ENCODE data around the gene PAX6.
"Not testable (repeated sequence)": the region's sequence is repeated elsewhere in the genome, so short reads cannot be mapped to it uniquely, and the experiment has no call there.

PAX6 gene

GRCh38 chr11:31763296-31763695 is 47.8 kb downstream of the PAX6 start:
- no peak for DNase-seq

GRCh38 chr11:31761636-31762035 is 49.5 kb downstream of the PAX6 start:
- no peak for DNase-seq

GRCh38 chr11:31757260-31757835 is 53.8 kb downstream of the PAX6 start:
- no peak for DNase-seq

- DNase-seq, result no peak
These were observed 63.5 kb downstream of the PAX6 start for GRCh38 chr11:31747581-31747980.

- DNase-seq, result not testable (repeated sequence)
These were observed 70.3 kb downstream of the PAX6 start for GRCh38 chr11:31740731-31741368.

- DNase-seq, result no peak
These were observed 71.0 kb downstream of the PAX6 start for GRCh38 chr11:31740131-31740530.

Data from KG1 (cell line).